Astrocyte of the spinal cord (primary cell): Measurements from ENCODE around the gene CMPK1.

Experiments
- DNase-seq: peaks from one replicate; pipeline ENCODE4 v3.0.0; 2011; ENCODE audit warnings: low read depth, low spot score
- H3K4me3 ChIP-seq: 2 replicates; pipeline ENCODE4 v1.5.1; 2011; ENCODE audit warnings: low read depth, mild to moderate bottlenecking, low read length, moderate library complexity
- in situ Hi-C: cut with HindIII; loops from 2 replicates; pipeline ENCODE4 v1.10.0; 2017; ENCODE audit warnings: low sequenced_read_pairs
- TF ChIP-seq, protein P1 (sequence below): IDR thresholded peaks from 2 replicates; pipeline ENCODE4 v1.5.1; 2012; ENCODE audit warnings: low read depth, mild to moderate bottlenecking, low read length, inconsistent platforms

CMPK1 gene

DNA sequence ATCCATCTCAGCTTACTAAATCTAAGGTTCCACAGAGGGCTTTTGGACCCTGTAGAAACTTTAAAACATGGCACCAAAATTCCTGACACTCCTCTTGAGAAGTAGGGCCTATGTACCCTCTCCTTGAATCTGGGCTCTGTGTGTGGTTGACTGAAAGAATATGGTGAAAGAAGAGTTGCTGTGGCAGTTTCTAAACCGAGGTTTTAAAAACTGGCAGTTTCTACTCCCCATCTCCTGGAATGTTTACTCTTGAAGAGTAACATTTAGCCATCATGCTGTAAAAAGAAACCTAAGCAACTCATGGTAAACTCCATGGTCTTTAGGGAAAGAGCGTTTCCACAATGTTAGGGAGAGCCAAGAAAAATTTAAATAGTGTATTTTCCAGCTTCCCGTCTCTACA, 4.6 kb upstream of the CMPK1 start:
- H3K4me3 ChIP-seq: no peak overlapping the region
- TF ChIP-seq, protein P1, sequence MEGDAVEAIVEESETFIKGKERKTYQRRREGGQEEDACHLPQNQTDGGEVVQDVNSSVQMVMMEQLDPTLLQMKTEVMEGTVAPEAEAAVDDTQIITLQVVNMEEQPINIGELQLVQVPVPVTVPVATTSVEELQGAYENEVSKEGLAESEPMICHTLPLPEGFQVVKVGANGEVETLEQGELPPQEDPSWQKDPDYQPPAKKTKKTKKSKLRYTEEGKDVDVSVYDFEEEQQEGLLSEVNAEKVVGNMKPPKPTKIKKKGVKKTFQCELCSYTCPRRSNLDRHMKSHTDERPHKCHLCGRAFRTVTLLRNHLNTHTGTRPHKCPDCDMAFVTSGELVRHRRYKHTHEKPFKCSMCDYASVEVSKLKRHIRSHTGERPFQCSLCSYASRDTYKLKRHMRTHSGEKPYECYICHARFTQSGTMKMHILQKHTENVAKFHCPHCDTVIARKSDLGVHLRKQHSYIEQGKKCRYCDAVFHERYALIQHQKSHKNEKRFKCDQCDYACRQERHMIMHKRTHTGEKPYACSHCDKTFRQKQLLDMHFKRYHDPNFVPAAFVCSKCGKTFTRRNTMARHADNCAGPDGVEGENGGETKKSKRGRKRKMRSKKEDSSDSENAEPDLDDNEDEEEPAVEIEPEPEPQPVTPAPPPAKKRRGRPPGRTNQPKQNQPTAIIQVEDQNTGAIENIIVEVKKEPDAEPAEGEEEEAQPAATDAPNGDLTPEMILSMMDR: no peak
- no peak for DNase-seq
- in situ Hi-C loops: no loop called here

DNA sequence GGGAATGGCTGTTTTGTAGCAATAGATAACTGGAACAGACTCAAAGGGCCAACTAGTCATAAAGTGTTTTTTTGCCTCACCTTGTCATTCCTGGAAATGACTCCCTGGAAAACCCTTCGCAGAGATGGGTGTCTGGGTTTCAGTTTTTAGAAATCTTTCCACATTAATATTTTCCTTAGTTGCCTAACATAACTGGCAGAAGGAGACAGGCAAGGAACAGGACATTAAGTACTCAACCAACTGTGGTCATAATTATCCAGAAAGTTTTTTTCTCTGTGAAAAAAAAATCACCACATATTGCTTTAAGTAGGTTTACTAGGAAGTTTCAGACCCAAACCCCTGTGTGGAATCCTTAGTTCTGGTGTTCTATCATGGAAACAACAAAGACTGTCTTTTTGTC, 3.4 kb upstream of the CMPK1 start:
- DNase-seq: no peak
- in situ Hi-C loops: no loop called here
- H3K4me3 ChIP-seq: no peak overlapping the region
- TF ChIP-seq, protein P1: no peak

GRCh38 chr1:47331875-47332274, 1.7 kb upstream of the CMPK1 start:
- TF ChIP-seq, protein P1: no peak
- in situ Hi-C loops: no loop called here

GRCh38 chr1:47332779-47333577, 612 bp upstream of the CMPK1 start:
- peak overlapping the region; percentile 94 for H3K4me3 ChIP-seq
- TF ChIP-seq, protein P1: no peak
- DNase-seq: no peak
- in situ Hi-C loops: no loop called here

More at GRCh38 chr1:47331875-47332274, 1.7 kb upstream of the CMPK1 start:
- no peak overlapping the region for H3K4me3 ChIP-seq
- DNase-seq: no peak

GRCh38 chr1:47333922-47334764, 553 bp downstream of the CMPK1 start:
- DNase-seq: peak; percentile 75
- in situ Hi-C loops: no loop called here
- peak overlapping the region; percentile 94 for H3K4me3 ChIP-seq
- TF ChIP-seq, protein P1: peak; percentile 15

- in situ Hi-C loops: no loop called here
- TF ChIP-seq, protein P1: no peak
- no peak for DNase-seq
- H3K4me3 ChIP-seq: peak overlapping the region; percentile 94
These were observed 1.3 kb downstream of the CMPK1 start for GRCh38 chr1:47334765-47335435.
